Measurements from ENCODE around the gene RFC5. TPM values are rescaled to one million over a fixed set of nuclear protein-coding genes. Genes with fewer than 3 reads are reported as not detected.

Gene RFC5
- total and polyA plus RNA-seq, 10 of the 15 experiments (the other 5 are each of a cell fraction or from before 2014, with no cell fraction given): 30.9 to 73.3 (median 53.5) TPM

DNA sequence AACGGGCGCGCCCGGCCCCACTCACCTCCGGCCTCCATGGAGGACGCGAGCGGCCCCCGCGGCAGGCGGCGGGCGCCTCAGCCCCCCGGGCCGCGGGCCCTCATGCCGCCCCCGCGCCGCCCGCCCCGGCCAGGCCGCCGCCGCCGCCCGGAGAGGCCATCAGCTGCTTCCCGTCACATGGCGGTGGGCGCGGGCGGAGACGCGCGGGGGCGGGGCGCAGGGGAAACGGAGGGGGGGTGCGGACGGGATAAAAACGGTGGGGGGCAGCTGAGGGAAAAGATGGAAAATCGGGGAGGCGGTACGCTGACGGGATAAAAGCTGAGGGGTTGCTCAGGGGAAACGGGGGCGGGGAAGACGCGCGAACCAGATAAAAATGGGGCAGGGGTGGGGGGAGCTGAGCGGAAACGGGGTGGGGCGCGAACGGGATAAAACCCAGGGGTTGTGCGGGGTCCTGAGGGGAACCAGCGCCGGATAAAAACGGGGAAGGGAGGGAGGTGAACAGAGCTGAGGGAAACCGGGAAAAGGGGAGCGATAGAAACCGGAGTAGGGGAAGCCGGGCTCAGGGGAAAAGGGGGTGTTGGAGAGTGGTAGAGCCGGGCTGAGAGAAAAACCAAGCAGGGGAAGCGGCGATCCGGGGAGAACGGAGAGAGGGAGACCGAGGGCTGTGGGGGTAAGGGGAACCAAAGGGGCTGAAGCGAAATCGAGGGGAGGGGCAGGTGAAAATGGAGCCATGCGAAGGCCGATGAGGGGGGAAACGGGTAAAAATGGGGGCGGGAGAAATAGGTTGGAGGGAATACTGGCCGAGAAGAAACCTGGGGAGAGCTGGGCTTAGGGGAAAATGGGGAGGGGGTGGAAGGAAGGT, 44.7 kb downstream of the RFC5 start, which contains the start of gene WSB2 (continued):
- TF ChIP-seq YBX1 (IDR thresholded peaks at IDR 0.05) (no peak), HDAC2 (IDR thresholded peaks at IDR 0.05) (no peak), FOXK2 (IDR thresholded peaks at IDR 0.05) (no peak), RAD51 (IDR thresholded peaks at IDR 0.05) (no peak), BMI1 (IDR thresholded peaks at IDR 0.05; ENCODE audit: borderline replicate concordance) (no peak), TCF3 (IDR thresholded peaks at IDR 0.05; ENCODE audit: borderline replicate concordance, insufficient read depth, low read depth, low read length) (0 out of 2 replicates have a peak, but pooled peaks have one; percentile 6), ZNF274 (IDR thresholded peaks at IDR 0.05; ENCODE audit: insufficient read depth, insufficient read length) (no peak), CBFB (IDR thresholded peaks at IDR 0.05; ENCODE audit: low read depth) (no peak), GABPA (IDR thresholded peaks at IDR 0.05; ENCODE audit: low read depth) (no peak), ZNF384 (IDR thresholded peaks at IDR 0.05; ENCODE audit: borderline replicate concordance, low read depth, low read length) (no peak), CHD1 (IDR thresholded peaks at IDR 0.05; ENCODE audit: low read depth, low read length) (no peak; the same call in 1 of the 2 replicates), STAT1 (conservative IDR thresholded peaks at IDR 0.05) (no peak), RELA (IDR thresholded peaks at IDR 0.05; ENCODE audit: borderline replicate concordance, partially characterized antibody) (no peak), CEBPB (IDR thresholded peaks at IDR 0.05; ENCODE audit: borderline replicate concordance in 1 of 2, low read depth in 2 of 2, low read length in 2 of 2) (no peak), NR2F1 (conservative IDR thresholded peaks at IDR 0.05) (no peak), FOS (IDR thresholded peaks at IDR 0.05; ENCODE audit: borderline replicate concordance, extremely low read depth, insufficient read length) (no peak), BACH1 (IDR thresholded peaks at IDR 0.05; ENCODE audit: borderline replicate concordance) (no peak), FOXM1 (IDR thresholded peaks at IDR 0.05; ENCODE audit: low read depth, low read length) (no peak), ZBED1 (IDR thresholded peaks at IDR 0.05; ENCODE audit: borderline replicate concordance) (no peak), STAT3 (IDR thresholded peaks at IDR 0.05; ENCODE audit: low read depth, low read length) (no peak)
- TF ChIP-seq, protein P1, sequence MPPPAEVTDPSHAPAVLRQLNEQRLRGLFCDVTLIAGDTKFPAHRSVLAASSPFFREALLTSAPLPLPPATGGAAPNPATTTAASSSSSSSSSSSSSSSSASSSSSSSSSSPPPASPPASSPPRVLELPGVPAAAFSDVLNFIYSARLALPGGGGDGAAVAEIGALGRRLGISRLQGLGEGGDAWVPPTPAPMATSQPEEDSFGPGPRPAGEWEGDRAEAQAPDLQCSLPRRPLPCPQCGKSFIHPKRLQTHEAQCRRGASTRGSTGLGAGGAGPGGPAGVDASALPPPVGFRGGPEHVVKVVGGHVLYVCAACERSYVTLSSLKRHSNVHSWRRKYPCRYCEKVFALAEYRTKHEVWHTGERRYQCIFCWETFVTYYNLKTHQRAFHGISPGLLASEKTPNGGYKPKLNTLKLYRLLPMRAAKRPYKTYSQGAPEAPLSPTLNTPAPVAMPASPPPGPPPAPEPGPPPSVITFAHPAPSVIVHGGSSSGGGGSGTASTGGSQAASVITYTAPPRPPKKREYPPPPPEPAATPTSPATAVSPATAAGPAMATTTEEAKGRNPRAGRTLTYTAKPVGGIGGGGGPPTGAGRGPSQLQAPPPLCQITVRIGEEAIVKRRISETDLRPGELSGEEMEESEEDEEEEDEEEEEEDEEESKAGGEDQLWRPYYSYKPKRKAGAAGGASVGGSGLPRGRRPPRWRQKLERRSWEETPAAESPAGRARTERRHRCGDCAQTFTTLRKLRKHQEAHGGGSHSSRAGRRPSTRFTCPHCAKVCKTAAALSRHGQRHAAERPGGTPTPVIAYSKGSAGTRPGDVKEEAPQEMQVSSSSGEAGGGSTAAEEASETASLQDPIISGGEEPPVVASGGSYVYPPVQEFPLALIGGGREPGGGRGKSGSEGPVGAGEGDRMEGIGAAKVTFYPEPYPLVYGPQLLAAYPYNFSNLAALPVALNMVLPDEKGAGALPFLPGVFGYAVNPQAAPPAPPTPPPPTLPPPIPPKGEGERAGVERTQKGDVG (CRISPR knock-in tag; IDR thresholded peaks at IDR 0.05): no peak
- TF ChIP-seq, protein P2, sequence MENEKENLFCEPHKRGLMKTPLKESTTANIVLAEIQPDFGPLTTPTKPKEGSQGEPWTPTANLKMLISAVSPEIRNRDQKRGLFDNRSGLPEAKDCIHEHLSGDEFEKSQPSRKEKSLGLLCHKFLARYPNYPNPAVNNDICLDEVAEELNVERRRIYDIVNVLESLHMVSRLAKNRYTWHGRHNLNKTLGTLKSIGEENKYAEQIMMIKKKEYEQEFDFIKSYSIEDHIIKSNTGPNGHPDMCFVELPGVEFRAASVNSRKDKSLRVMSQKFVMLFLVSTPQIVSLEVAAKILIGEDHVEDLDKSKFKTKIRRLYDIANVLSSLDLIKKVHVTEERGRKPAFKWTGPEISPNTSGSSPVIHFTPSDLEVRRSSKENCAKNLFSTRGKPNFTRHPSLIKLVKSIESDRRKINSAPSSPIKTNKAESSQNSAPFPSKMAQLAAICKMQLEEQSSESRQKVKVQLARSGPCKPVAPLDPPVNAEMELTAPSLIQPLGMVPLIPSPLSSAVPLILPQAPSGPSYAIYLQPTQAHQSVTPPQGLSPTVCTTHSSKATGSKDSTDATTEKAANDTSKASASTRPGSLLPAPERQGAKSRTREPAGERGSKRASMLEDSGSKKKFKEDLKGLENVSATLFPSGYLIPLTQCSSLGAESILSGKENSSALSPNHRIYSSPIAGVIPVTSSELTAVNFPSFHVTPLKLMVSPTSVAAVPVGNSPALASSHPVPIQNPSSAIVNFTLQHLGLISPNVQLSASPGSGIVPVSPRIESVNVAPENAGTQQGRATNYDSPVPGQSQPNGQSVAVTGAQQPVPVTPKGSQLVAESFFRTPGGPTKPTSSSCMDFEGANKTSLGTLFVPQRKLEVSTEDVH (IDR thresholded peaks at IDR 0.05; ENCODE audit: low read depth, partially characterized antibody): no peak

All from GM12878 (cell line).